Activated T-cell treated with anti-CD3 and anti-CD28 coated beads for 4 hours (primary cell): ENCODE results near the gene SYK.

Experiments used
- DNase-seq: peaks from one replicate; pipeline ENCODE4 v3.0.0-alpha.2; 2020

The SYK gene

DNA sequence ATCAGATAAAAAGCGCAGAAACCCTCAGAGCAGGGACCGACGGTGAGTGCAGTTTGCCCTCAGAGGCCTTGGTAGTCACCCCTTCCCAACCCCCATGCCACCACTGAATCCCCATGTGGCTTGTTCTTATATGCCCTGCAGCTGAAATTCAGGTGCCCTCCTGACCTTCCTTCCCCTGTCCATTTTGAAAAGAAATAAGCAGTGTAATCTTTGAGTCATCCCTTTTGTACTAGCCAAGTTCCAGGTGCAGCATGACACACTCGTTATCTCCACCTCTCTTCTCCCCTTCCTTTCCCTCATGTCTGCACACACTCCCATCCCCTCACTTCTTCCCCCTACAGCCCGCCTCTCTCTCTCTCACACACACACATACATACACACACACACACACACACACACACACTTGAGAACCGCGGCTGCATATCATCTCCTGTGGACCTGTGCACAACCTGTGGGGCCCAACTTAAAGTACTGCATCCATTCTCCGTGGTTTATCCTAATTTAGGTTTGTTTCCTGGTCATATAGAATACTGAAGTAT, 53.1 kb downstream of the SYK start:
- DNase-seq = no peak

GRCh38 chr9:90855208-90855902, 53.7 kb downstream of the SYK start:
- no peak for DNase-seq

GRCh38 chr9:90857091-90857490, 55.5 kb downstream of the SYK start:
- no peak for DNase-seq

GRCh38 chr9:90857855-90858254, 56.2 kb downstream of the SYK start:
- no peak for DNase-seq

- no peak for DNase-seq
Measured at GRCh38 chr9:90858457-90858901, 56.9 kb downstream of the SYK start.

DNA sequence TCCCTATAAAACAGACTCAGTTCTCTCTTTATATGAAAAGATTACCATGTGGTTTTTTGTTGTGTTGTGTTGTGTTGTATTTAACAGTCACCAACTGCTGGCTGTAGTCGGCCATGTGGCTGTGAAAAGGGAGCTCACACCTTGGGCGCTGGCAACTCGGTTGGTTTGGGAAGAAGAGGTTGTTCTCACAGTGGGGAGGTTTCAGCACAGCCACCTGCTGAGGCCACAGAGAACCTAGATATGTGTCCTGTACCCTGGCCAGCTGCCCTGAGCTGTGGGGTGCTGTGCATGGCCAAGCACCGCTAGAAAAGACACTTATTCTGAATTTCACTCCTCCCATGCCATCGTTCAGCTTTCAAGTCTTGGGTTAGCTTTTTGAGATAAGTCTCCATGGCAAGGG, 58.8 kb downstream of the SYK start:
- DNase-seq = no peak

- no peak for DNase-seq
Measured at GRCh38 chr9:90860826-90861225, 59.2 kb downstream of the SYK start.

GRCh38 chr9:90861380-90861779, 59.8 kb downstream of the SYK start:
- DNase-seq = no peak

DNA sequence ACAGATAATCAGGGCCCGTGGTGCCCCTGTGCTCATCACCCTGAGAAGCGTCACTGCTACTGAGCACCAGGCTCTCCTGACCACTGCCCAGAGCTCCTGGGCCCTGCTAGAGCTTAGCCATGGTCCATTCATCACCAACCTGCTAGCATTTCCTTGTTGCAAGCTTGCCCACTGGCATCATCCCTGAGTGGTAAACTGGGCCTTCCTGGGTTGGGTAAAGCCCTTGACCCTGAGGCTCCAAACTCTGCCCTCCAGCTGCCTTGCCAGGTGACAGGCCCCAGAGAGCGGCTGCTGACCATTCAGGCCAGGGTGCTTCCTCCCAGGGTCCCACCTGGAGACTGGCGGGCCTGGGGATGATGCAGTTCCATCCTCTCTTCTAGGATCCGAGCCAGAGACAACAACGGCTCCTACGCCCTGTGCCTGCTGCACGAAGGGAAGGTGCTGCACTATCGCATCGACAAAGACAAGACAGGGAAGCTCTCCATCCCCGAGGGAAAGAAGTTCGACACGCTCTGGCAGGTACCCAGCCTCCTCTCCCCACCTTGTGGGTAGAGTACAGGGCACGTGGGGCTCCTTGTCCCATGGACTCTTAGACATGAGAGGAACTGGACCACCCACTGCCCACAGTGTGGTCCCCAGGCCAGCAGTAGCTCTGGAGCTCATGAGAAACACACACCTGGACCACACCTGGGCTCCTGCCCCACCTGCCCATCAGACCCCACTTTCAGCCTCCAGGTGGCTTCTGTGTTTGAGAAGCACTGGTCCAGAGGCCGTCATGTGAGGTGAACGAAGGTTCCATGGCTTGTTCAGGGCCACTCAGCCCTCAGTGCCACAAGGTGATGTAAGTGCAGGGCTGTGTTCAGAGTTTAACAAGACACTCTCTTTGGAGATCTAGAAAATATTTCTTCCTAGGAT, 60.5 kb downstream of the SYK start:
- no peak for DNase-seq

DNA sequence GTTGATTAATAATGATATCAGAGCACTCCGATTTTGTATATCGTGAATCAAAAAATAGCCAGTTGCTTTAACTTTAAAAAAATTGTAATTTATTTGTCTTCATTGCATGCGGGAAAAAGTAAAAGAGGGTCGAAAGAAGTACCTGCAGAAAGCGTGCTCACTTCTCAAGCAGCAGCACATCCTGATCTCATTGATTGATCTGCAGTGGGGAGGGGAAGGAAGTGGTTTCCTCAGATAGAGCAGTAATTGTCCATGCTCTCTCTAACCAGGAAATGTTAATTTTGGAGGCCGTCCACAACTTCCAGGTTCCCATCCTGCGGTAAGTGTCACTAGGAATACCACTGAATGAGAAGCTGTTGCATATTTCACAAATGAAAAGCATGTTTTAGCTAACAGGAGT, 63.2 kb downstream of the SYK start:
- no peak for DNase-seq

GRCh38 chr9:90867101-90867500, 65.5 kb downstream of the SYK start:
- DNase-seq = no peak

DNA sequence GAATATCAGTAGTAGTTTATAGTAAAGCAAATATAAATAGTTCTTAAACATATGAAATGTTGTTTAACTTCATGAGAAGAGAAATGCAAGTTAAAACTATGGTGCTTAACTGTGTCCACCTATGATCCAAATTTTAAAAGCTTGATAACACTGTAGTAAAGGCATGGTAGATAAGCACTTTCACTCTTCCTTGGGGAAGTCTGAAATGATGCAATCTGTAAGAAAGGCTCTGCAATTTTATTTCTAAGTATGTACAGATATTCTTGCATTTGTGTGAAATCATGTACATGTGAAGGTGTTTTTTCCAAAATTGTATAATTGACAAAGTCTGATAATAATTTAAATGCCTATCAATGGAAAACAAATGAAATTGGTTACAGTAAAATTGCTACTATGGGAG, 66.9 kb downstream of the SYK start:
- no peak for DNase-seq

DNA sequence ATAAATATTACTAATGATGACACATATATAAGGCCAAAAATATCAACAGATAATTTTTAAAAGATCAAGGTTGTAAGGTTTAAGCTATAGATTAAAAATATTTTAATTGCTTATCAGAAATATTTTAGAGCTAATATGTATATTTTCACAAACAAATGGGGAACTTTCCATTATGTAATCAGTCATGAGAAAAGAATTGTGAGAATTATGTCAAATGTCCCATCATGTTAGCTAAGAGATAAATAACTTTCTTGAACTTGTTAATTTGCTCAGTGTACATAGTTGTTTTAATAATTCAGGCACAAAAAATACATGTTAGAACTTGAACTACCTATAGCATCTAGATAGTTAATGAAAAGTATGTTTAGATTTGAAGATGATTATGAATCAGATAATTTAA, 67.7 kb downstream of the SYK start:
- no peak for DNase-seq

DNA sequence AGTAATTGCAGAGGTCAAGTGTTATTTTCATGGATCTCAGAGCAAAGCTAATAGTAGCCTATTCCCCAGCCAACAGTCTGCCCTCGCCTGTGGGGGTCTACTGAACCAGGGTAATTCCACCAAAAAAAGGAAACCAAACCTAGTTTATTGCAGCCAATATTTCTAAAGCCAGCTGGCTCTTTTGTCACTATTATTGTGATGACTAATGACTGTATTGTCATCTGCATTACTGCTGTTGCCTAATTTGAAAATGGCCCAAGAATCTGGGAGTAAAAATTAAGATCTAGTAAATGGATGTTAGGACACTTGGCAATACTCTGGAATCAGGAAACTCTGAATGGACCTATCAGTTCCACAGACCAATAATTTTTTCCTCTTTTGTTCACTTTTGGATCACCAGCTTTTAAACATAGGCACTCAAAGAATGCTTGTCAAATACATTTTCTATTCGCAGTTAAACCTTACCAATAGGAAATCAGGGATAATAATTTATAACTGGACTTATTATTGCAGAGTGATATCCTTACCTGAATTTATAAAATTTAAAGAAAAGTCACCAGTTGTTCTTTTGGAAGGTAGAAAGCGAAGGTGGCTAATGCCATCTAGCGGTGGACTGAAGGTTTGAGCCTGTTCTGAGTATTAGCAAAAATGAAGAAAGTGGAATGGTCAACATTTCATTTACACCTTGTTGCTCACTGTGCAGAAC, 69.2 kb downstream of the SYK start:
- peak; percentile 18 for DNase-seq

DNA sequence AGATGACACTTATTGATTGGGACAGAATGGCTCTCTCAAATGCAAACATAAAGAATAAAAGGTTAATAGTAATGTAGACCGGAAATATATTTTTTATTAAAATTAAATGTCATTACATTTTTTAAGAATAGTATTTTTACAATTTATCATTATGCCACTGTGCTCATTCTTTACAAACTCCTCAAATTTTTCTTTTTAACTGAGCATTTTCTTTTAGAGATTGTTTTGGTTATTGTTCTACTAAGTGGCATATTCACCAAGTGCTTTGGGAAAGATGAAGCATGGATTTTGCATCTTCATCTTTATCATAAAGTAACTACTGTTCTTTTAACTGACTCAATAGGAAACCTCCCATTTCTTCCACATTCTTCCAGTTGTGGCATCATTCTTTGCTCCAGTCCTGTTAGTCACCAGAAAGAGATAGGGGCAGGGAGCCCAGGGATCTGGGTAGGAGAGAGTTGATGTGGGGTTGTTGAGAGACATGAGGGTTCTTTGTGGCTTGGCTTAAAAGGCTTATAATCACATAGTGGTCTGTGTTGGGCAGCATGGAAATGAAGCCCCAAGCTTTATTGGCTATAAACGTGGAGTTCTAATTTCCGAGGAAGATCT, 69.8 kb downstream of the SYK start:
- no peak for DNase-seq

DNA sequence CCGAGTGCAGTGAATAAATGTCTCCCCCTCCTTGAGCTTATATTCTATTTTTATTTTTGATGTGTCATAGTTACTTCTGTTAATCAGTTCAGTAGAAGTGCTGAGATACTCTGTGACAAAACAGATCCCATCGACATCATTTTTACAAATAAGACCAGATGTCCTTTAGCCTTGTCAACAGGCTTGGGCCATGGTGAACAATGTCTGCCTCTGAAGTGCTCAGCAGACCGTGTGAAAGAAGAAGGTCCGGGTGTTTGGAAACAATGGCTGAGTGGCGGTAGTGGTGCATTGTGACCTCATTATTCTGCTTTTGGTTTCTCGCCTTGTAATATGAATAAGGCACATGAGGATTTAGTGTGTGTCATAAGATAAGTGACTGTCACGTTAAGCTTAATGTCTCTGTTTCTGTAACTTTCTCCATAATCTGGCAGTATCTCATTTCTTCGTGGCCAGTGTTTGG, 71.2 kb downstream of the SYK start:
- DNase-seq = no peak

- no peak for DNase-seq
Measured at GRCh38 chr9:90873422-90873821, 71.8 kb downstream of the SYK start.

- no peak for DNase-seq
Measured at GRCh38 chr9:90874194-90874593, 72.6 kb downstream of the SYK start.

- no peak for DNase-seq
Measured at GRCh38 chr9:90878562-90878961, 76.9 kb downstream of the SYK start.

DNA sequence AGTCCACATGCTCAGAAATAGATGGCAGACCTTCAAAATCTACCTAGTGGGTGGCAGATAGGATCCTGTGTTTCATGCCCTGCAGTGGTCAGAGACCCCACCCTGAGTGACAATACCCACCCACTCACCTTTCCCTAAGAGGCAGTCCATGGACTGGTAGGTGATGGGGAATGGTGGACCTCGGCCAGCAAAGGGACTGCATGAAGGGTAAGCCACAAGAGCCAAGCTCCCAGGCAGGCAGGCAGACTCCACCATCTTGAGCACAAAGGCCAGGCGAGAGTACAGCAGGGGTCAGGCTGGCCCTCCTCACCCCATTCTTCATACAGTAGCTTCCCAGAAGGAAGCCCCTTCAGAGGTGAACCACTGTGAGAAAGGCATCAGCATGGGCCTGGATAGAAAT, 78.4 kb downstream of the SYK start:
- DNase-seq = no peak

DNA sequence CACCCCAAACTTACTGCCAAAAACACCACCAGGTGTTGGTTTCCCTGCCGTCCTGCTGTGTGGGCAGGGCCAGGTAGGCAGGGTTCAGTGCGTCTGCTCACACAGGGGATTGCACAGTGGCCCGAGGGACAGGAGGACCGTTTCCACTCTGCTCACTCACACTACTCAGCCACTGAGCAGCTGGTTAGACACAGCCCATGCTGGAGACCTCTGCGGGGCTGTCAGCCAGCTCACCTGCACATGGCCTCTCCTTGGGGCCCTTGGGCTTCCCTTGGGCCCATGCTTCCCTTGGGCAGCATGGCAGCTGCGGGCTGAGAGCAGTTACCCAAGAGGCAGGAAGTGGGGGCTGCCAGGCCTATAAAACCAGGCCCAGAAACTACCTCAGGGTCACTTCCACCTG, 79.0 kb downstream of the SYK start:
- DNase-seq = no peak

DNA sequence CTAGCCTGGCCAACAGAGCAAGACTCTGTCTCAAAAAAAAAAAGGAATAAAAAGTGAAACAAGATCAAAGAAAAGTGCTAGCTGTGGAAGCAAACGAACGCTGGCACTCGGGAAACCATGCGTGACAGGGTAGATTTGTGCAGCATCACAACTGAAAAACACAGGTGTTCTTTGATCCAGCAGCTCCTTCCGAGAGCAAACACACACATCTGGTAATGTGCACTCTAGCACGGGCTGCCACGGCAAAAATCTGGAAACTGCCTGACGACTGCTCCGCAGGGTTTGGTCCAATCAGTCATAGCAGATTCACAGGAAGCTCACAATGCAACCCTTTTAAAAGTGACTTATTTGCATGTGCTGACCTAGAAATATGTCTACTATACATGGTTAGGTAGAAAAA, 80.0 kb downstream of the SYK start:
- no peak for DNase-seq
